Measurements from ENCODE around the gene APOD.
"Not testable (repeated sequence)": the region's sequence is repeated elsewhere in the genome, so short reads cannot be mapped to it uniquely, and the experiment has no call there.

APOD gene

GRCh38 chr3:195617784-195618659 is 34.3 kb upstream of the APOD start:
- DNase-seq = not testable (repeated sequence)

- not testable (repeated sequence) for DNase-seq
Measured at GRCh38 chr3:195617134-195617533, 33.4 kb upstream of the APOD start.

- DNase-seq = no peak
Measured at GRCh38 chr3:195616681-195617080, 32.9 kb upstream of the APOD start.

GRCh38 chr3:195615952-195616537 is 32.3 kb upstream of the APOD start:
- DNase-seq = not testable (repeated sequence)

GRCh38 chr3:195614672-195615504 is 31.1 kb upstream of the APOD start:
- DNase-seq = not testable (repeated sequence)

GRCh38 chr3:195613468-195614069 is 29.8 kb upstream of the APOD start:
- DNase-seq = no peak

- DNase-seq = no peak
Measured at GRCh38 chr3:195612075-195612800, 28.5 kb upstream of the APOD start.

GRCh38 chr3:195609229-195609628 is 25.5 kb upstream of the APOD start:
- DNase-seq = no peak

GRCh38 chr3:195601785-195602184 is 18.0 kb upstream of the APOD start:
- DNase-seq = not testable (repeated sequence)

- no peak for DNase-seq
Measured at GRCh38 chr3:195601382-195601781, 17.6 kb upstream of the APOD start.

- DNase-seq = not testable (repeated sequence)
Measured at GRCh38 chr3:195599926-195600325, 16.2 kb upstream of the APOD start.

- DNase-seq = not testable (repeated sequence)
Measured at GRCh38 chr3:195599516-195599915, 15.8 kb upstream of the APOD start.

- no peak for DNase-seq
Measured at GRCh38 chr3:195597848-195598247, 14.1 kb upstream of the APOD start.

GRCh38 chr3:195597229-195597628 is 13.5 kb upstream of the APOD start:
- no peak for DNase-seq

GRCh38 chr3:195596765-195597171 is 13.0 kb upstream of the APOD start:
- no peak for DNase-seq

GRCh38 chr3:195595785-195596531 is 12.2 kb upstream of the APOD start:
- DNase-seq = no peak

GRCh38 chr3:195591852-195592251 is 8.1 kb upstream of the APOD start:
- no peak for DNase-seq

- no peak for DNase-seq
Measured at GRCh38 chr3:195591220-195591619, 7.5 kb upstream of the APOD start.

GRCh38 chr3:195590381-195590780 is 6.6 kb upstream of the APOD start:
- DNase-seq = not testable (repeated sequence)

GRCh38 chr3:195589796-195590195 is 6.1 kb upstream of the APOD start:
- DNase-seq = not testable (repeated sequence)

- no peak for DNase-seq
Measured at GRCh38 chr3:195587824-195588223, 4.1 kb upstream of the APOD start.

GRCh38 chr3:195587406-195587805 is 3.7 kb upstream of the APOD start:
- no peak for DNase-seq
